ENCODE measurements around the gene GALT.

DNA sequence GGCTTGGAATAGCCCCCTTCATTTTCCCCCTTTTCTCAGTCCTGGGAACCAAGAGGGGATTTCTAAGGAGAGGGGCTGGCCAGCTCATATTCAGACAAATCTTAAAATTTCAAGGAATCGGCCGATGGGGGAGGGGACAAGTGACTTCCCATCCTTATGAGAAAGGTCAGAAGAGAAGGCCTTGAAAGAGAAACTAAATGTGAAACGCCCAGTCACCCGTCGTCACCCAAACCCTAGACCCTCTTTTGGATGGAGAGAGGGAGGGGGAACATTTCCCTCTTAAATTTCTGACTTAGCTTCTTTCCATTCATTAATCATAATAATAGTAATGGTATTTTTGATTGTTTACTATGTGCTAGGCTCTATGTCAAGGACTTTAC, 45.5 kb downstream of the GALT start:
- TF ChIP-seq CTCF (IDR thresholded peaks at IDR 0.05): no peak
- TF ChIP-seq POLR2A (IDR thresholded peaks at IDR 0.05): no peak

Measured in right lobe of liver (tissue), 4 donors.